ENCODE results near the gene HPCAL1.

GRCh38 chr2:10301941-10302478, 694 bp upstream of the HPCAL1 start:
- TF ChIP-seq CTCF (IDR thresholded peaks at IDR 0.05) (no peak), POLR2A (IDR thresholded peaks at IDR 0.05) (no peak)

All from testis (tissue), 2 donors.